Stimulated activated CD4-positive, alpha-beta T cell treated with anti-CD3 and anti-CD28 coated beads, TNF-alpha, amount 100 ng/mL, for 4 hours (primary cell): ENCODE results near the gene TMEM144.

Source experiments
- DNase-seq, 3 experiments: peaks; one replicate each; pipeline ENCODE4 v3.0.0-alpha.2; 2020; ENCODE audit warnings: low read depth in 3 of 3

TMEM144 gene

DNA sequence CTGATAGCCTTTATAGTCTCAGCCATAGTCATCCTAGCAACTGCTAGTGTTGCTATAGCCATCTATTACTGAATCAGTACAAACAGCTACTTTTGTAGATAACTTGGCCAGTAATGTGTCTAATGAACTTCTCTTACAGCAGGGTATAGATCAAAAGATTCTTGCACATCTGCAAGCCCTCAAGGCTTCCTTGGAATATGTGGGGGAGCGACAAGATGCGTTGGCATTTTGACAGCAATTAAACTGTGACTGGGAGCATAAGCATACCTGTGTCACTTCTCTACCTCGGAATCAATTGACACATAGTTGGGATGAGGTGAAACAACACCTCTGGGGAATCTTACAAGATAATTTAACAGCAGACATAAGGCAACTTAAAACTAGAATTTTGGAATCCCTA is 87.6 kb downstream of the TMEM144 start:
- no peak for DNase-seq

DNA sequence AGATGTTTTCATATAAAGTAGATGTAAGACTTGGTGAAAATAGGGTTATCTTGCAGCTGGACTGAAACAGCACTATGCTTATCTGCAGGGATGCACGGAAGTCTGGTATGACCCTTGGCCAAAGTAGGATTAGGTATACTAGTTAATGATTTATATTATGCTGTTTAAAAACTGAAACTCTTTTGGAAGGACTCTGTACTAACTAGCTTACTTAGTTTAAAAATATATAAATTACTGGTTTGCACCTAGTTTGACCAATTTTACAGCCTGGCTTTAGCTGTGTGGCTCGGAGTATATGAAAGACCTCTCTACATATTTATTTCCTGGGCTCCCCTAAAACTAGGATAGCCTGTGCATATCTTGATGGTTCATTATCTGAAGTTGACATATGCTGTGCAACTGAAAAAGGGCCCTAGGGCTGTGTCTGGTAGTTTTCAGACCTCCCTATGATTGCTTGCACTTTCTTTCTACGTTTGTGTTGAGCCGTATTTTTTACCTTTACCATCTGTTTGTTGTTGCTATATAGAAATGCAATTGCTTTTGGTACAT is 89.2 kb downstream of the TMEM144 start:
- no peak for DNase-seq

DNA sequence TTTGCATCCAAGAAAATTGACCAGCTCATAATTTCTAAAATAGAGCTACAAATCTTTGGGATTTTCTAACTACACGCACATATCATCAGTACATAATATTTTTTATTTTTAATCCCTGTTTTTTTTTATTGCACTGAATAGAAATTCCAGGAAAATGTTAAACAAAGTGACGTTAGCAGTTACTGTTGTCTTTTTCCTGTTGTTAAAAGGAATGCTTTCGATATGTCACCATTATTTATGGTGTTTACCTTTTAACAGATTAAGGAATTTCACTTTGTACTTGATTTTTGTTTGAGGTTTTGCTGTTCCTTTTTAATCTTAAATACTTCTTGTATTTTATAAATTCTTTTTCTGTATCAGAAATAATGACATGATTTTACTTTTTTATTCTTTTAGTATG is 89.7 kb downstream of the TMEM144 start:
- DNase-seq: no peak

DNA sequence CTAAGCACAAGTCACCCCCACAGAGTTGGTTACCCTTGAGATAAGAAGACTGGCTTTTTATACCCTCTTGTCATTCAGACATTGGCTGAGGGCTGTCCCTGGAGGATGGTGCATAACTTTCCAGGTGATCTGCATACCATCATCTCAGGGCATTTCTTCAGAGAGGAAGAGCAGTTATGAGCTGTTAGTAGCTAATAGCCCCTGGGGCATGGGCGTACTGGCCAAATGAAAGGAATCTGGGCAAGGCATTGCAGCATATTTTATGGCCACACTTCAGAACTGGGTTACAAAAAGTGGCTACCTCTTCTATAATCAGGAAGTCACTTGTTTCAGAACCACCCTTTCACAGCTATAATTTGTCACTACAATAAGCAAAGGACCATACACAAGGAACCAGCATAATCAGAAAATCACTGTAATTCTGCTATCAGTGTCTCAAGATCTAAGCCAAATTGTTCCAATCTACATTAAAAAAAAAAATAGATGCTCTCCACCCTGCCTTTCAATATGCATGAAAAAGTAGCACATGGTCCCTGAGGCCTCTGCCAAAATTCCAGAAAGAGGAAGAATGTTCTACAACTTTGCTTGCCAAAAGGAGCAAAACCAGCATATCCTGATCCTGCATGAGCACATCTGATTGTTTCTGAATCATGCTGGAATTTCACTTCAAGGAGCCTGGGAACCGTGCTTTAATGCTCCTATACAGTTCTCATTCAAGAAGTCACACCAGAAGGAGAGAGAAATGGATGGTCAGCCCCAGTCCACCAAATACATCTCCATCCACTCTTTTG is 92.0 kb downstream of the TMEM144 start:
- no peak for DNase-seq

DNA sequence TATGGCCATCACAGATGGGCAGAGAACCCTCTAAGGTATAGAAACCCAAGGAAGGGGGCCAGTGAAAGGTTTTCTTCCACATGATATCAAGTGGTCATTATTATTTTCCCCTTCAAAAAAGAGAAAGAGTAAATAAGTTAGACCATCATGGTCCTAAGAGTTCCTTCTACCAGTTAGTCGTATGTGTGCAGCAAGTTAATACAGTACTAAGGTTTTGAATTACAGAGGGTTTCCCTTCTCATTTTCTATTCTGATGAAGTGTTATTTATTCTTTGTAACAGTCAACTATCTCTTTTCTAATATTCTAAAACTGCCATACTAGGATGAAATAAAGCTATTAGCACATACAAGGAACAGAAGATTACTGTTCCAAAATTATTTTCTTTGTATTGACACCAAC is 94.4 kb downstream of the TMEM144 start:
- DNase-seq: no peak
